GM19395 (cell line): ENCODE results near the gene SWI5.

Experiments
- ATAC-seq: cut with Tn5 transposase; IDR thresholded peaks from one replicate; pipeline ENCODE4 v1.9.1; 2021; ENCODE audit warnings: mild to moderate bottlenecking, moderate library complexity; ENCODE audit not compliant: unreplicated experiment

Gene SWI5

DNA sequence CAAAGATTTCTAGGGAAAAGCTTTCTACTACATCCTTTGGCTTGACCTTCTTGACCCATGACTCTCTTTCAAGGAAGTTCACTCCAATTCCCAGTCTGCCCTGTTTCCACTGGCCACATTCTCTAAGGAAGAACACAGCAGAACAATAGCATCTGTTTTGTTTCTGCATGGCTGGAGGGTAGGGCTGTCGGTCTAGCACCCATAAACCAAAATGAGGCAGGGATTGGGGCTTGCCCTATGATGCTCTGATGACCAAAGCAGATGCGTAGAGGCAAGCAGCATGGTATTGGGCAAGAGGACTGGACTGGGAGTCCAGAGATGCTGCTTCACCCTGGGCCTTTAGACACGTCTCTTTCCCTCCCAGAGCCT, 24.4 kb upstream of the SWI5 start:
- ATAC-seq = no peak

DNA sequence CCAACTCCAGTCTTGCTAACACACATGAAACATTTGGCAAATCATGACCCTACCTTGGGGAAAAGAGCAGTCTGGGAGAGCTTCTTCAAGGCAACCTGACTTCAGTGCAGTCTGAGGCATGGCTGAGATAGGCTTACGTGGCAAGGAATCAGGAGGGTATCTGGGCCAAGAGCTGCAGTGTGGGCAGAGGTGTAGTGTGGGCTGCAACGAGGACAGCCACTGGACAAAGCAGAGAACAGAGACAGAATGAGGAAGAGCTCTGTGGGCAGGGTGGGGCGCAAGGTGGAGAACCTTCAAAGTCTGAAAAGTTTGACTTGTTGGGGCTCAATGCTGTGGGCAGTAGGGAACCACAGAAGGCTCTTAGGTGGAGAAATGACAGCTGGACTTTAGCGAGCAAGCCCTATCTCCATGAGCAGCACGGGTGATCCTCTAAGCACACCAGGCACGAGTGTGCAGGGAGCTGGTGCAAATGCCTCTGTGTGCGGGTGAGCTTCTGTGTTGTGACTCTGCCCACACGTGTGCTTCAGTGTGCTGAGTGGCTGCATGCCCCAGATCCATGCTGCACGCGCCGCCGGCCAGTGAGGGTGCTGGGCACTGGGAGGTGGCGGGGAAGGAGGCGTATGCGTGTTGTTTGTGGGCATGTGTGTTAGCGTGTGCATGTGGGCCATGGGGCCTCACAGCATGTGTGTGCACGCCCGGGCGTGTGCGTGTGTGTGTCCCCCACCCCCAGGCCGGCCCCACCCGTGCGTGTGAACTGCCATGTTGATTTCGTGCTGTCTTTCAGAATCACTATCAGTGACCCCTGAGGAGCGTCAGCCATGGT, 23.5 kb upstream of the SWI5 start:
- ATAC-seq = no peak

DNA sequence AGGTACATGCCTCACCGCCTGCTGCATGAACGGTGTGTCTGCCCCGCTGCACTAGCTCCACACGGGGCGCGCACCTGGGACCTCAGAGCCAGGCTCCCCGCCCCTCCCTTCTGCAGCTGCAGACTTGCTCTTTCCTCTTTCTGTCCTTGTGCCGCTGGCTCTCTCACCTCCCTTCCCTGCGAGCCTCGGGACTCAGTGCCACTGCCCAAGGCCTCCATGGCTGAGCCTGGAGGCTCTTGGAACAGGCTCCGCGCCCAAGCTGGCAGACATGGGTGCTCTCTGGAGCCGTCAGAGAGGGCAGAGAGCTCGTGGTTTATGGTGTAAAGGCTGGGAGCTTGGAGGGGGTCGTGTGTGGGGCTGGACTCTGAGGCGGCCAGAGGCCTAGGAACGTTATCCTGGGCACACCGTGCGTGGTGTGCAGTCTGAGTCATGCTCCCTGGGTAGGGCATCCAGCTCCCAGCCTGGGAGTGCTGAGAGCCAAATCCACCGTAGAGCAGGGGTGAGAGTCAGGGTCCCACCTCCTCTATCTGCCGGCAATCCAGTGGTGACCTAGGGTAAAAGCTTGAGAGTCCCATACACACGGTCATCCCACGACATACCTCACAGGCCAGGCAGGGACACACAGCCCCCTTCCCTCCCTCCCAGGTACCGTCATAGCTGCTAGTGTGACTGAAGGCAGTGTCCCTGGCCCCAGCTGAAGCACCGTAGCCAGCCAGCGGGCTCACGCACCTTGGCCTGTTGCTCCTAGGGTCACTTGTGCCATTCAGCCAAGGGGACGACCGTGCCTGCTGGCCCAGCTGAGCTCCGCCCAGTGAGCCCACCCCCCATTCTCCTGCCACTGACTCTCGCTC, 22.7 kb upstream of the SWI5 start:
- ATAC-seq = no peak

DNA sequence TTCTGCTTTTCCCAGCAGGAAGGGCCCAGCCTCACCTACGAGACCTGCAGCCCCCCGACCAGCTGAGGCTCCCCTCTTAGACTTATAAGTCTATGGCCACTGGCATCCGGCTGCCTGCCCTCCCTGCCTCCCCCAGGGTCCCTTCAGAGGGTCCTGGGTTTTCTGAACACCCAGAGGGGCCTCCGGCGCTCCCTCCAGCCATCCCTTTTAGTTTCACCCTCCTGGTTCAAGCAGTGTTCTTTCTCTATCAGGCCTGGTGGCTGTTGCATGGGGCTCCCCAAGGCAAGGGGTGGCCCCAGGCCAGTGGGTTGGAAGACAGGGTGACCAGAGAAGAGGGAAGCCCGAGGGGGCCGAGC, 22.1 kb upstream of the SWI5 start:
- no peak for ATAC-seq

DNA sequence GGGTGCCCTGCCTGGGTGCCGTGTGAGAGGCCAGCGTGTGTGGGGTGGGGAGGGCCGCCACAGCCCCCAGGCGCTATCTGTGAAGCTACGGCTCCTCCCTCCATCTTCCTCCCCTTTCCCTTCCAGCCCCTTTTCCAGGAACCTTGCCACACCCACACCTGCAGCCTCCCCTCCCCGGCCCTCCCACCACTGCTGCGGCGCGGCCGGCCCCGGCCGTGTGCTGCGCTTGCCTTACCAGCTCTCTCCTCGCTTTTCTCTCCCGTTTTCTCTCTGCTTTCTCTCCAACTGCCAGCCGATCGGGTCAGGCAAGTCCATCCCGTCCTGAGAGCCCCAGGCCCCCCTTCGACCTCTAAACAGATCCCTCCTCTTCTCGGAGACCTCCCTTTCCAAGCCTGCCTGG, 21.7 kb upstream of the SWI5 start:
- ATAC-seq = no peak

DNA sequence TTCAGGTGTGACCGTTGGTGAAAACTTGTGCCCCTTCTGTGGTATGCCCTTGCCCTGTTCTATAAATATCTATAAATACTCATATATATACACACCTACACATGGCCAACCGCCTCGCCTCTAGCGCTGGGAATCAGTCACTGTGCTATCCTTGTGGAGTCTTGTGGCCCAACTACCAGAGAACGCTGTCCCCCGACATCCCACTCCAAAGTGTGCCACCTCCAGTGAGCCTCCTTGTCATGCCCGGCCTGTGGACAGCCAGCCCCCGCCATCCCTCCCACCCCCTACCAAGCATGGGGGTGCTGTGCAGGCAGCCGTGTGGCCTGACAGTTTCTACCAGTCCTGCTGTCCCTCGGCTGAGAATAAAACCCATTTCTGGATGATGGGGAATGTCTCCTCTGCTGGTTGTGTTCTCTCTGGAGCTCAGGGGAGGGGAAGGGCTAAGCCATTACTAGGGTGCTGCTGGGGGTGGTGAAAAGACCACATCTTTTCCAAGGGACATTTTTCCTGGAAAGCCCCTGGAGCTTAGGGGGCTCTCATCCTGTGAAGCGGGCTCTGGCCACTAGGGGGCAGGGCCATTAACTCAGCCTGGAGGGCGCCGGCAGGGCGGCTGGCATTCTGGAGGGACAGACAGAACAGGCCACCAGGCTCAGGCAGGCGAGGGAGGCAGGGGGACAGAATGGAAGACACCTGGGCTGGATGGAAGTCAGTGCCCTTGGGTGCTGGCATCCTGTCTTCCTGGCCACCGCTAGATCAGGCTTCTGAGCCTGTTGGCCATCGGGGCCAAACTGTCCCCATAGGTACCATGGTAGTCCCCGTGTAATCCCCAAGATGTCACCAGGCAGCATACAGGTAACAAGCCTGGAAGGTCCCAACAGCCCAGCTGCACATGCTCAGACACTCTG, 21.0 kb upstream of the SWI5 start:
- no peak for ATAC-seq

DNA sequence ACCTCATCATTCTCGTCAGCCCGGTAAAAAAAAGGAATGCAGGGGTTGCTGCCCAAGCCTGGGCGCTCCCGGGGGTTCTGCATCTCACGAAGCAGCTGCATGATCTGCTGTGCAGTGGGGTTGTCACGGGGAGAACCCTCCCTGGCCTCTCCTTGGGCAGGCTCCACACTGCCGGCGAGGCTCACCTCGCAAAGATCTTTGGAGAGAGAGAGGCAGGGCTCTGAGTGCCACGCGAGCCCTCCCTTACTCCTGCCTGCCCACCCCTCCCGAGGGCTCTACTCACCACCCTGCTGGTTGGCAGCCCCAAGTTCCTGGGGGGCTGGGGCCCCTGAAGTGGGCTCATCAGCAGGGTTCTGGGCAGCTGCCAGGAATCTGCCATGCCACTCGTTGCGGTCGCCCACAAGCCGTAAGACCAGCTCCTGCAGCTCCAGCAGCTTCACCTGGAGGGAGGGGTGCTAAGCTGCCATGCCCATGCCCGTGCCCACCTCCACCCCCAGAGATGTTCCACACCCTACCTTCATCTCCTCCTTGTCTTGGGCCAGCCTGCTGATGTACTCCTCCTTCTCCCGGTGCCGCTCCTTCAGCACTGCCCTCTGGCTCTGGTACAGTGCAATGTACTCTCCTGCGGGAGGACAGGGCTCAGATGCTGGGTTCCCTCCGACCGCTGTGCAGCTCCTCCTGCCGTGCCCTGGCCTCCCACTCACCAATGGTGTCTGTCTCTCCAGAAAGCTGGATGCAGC, 18.8 kb upstream of the SWI5 start:
- ATAC-seq = no peak

DNA sequence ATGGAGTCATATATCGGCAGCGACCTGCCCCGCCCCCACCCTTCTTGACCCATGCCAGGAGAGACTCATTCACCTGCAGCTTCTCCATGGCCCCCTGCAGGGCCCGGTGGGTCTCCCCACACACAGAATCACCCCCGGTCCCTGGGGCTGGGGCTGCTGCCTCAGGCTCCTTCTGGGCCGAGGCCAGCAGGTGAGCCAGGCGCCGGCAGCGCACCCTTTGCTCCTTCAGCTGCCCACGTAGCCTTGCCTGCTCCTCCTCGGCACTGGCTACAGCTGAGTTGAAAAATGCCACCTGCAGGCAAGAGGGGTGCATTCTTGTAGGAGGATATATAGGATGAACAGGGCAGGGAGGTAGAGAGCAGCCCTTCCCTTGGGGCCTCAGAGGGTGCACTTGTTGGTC, 18.2 kb upstream of the SWI5 start:
- no peak for ATAC-seq

DNA sequence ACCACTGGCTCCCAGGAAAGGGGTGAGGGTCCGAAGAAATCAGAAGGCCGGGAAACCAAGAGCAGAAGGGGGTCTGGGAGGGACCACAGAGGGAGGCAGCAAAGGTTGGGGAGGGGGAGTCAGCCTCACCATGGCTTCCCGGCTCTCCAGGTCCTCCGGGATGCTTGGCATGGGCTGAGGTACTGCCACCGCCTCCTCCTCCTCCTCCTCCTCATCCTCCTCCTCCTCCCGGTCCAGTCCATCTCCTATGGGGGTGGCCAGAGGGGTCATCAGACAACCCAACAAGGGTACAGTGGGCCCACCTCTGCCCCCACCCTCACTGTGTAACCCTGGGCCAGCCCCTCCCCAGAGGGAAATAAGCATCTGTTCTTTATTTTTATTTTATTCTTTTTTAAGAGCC, 17.8 kb upstream of the SWI5 start:
- ATAC-seq = no peak

DNA sequence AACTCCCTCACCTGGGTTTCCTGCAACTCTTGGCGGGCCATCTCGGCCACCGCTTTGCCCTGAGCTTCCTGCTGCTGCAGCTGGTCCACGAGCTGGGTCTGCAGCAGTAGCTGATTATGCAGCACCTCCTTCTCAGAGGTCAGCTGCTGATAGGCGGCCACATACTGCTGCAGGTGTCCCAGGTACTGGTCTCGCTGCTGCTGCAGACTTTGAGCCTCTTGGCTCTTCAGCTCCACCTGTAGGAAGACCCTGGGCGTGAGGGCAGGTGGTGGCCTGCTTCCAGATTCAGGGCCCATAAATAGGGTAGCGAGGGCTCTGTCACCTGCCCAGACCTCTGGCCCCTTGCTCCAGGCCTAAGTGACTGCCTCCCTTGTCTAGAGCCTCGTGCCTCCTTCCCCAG, 16.9 kb upstream of the SWI5 start:
- ATAC-seq = no peak

DNA sequence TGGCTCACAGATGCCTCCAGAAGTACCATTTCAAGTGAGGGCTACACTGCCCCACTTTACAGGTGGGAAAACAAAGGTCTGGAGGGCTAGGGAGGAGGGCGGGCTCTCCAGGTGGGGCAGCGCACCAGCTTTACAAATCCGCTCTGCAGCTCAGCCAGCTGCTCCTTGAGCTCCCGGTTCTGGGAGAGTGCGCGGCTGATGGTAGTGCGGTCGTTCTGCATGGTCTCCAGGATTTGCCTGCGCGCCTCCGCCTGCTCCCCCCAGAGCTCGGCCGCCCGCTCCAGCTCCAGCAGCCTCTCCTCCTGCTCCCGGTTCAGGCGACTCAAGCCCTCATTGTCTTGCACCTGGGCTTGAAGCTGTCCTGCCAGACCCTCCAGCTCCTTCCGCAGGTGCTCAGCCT, 15.7 kb upstream of the SWI5 start:
- ATAC-seq = no peak

DNA sequence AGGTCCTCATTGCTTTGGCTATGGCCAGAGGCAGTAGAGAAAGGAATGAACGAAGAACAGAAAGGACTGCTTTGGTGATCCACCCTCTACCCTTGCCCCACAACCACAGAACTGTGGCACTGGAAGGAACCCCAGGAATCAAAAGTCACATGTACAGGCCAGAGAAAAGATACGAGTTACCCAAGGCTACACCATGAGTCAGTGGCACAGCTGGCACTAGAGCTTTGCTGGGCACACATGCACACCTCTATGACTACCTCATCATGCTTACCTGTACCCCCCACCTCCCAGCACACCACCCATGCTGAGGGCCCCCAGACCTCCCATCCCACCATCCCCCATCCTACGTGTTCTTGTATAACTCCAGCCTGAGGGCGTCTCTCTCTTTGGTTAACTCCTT, 13.4 kb upstream of the SWI5 start:
- no peak for ATAC-seq

DNA sequence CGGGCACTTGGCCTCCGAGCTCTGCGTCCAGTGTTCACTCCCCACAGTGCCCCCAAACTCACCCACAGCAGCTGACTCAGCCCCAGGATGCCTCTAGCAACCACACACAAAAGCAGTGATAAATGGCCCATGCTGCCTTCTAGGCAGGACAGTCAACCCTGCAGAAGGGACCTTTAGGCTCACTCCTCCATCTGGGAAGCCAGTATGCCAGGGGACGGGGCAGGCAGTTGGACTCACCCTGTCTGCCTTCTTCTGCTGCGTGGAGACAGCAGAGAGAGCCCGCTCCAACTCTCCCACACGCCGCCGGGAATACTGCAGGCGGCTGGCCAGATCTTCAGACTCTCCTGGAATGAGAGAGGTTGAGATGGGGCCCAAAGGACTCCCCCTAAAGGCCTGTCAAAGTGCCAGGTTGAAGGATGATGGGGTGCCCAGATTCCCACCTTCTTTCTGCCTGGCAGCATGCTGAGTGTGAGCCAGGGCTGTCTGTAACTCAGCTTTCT, 10.7 kb upstream of the SWI5 start:
- no peak for ATAC-seq

DNA sequence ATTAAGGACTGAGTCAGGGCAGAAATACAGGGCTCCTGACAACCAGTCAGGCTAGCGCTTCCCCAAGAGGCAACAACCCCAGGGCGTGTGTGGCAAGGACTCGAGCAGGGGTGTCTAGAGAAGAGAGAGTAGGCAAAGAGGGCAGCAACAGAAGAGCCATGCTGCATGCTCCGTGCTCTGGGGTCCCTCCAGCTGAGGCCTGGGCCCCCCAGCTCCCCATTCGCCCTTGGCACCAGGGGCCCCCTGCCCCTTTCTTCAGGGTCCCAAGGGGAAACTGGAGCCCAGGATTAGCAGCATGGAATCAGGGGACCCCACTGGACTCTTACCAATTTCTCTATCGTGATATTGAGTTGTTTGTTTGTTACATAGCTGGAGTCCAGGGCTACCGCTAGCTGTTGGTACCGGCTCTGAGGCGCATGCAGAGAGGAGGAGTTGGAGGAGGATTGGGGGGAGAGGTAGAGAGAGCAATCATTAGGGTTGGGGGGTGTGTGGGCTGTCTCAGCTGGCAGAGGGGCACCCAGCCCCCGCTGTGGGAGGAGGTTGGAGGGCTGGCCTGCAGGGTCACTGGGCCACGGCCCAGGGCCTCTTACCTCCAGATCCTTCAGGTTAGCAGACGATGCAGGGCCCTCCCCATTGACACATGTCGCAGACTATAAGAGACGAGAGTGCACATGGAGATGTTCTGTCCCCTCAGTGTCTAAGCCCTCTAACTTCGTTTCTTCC, 9.0 kb upstream of the SWI5 start:
- ATAC-seq = no peak

DNA sequence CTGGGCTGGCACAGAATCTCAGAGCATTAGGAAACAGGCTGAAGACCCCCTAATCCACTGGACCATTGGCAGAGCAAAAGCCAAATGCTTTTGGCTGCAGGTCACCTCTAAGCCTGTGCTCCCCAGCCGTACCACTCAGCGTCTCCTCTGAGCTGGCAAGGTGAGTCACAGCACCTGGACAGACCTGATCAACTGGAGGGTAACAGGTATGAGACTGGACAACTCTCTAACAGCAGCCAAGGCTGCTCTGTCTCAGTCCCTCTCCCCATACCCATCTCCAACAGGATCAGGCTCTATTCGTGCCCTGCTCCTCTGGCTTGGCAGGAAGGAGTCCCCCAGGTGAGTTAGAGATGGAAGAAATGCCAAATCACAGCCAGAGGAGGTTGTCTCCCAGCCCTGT, 5.0 kb upstream of the SWI5 start:
- ATAC-seq = no peak

DNA sequence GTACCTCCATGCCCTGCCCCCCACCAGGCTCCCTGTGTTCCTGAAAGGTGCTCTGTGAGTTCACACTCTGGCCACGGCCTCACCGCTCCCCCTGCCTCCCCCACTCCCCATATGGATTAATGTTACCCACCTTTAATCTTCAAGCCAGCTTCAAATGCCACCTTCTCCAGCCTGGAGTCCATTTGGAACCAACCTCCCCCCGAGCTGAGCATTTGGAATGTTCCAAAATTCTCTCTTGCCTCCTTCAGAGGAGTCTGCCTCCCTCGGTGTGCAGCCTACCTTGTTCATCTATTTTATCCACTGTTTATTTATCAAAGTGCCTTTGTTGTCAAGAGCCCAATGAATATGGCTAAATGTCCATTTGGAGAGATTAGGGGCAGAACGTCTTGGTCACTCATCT, 4.6 kb upstream of the SWI5 start:
- ATAC-seq = no peak

DNA sequence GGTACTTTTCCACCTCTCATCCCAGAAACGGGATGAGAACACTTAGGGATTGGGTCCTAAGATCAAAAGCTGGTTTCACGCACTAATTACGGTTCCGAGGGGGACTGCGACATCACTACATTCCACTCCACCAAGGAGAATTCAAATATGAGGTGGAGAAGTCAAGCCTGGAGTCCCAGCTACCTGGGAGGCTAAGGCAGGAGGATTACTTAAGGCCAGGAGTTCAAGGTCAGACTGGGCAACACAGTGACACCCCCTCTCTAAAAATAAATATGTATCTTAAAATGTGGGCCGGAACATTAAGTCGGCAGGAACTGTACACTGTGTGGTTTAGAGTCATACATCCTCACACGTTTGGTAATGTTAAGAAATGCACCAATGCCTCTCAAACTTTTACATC, 1.8 kb upstream of the SWI5 start:
- ATAC-seq = no peak

DNA sequence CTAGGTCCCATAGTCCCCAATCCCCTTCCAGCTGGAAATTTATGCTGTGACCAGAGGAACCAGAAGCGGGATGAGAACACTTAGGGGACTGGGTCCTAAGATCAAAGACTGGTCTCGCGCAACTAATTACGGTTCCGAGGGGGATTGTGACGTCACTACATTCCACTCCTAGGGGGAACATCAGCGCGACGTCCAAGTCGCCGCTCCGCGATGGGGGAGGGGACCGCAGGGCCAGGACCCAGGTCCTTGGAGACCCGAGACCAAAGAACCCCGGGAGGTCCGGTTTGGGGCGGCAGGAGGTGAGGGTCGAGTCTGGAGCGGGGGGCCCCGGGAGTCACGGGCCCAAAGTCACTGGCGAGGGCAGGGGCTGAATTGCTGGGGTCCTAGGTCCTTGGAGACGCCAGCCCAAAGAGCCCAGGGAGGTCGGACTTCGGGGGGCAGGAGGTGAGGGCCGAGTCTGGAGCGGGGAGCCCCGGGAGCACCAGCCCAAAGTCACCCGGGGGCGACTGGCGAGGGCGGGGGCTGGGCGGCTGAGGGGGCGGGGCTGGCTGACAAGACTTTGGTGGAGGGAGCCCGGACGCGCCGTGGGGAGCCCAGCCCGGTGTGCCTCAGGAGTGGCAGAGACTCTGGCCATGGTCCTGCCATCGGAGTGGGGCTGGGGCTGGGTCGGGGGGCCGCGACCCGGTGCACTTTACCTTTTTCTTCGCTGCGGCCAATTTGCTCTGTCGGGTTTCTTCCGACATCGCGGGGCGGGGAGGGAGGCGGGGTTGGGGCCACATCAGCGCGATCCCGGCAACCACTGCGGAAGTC, 673 bp upstream of the SWI5 start, which contains the start of gene GOLGA2:
TSS of gene GOLGA2 (minus strand) at position 810 of the 810 bp plus-strand sequence. CDS start at position 779, 31 bp downstream.
- ATAC-seq = peak; percentile 65
